HepG2 (cell line): ENCODE data around the gene LINGO3. TPM values are rescaled to one million over a fixed set of nuclear protein-coding genes. Genes with fewer than 3 reads are reported as not detected.
A peak's percentile ranks its signal among the peaks of the same experiment; 100 is the strongest.

Experiments used
- AKNA ChIP-seq: sonication (generic); formaldehyde crosslinking; IDR thresholded peaks from 2 replicates; pipeline ENCODE4 v1.4.0; 2020; ENCODE audit warnings: missing genetic modification reagents, borderline replicate concordance
- BRF2 ChIP-seq: sonication (generic); formaldehyde crosslinking; IDR thresholded peaks from 2 replicates; pipeline ENCODE4 v1.8.1; 2022; ENCODE audit warnings: mild to moderate bottlenecking, missing genetic modification reagents
- CBX2 ChIP-seq, 2 experiments: fragments of 200-600 bp in 1 of 2; sonication (generic); formaldehyde crosslinking in 1 of 2; IDR thresholded peaks; 2 replicates each; pipeline versions ENCODE4 v1.7.0 to v1.8.1; 2018 to 2022; ENCODE audit warnings: low read depth in 2 of 2, low read length in 1 of 2, mild to moderate bottlenecking in 1 of 2, missing genetic modification reagents in 1 of 2
- EZH2 ChIP-seq: conservative IDR thresholded peaks from 2 replicates; pipeline ENCODE4 v1.6.1; 2012; ENCODE audit warnings: mild to moderate bottlenecking, low read depth, low read length, moderate library complexity
- KAT7 ChIP-seq: IDR thresholded peaks from 2 replicates; pipeline ENCODE4 v1.6.1; 2018; ENCODE audit warnings: borderline replicate concordance, missing compliant biosample characterization
- KAT8 ChIP-seq: IDR thresholded peaks from 2 replicates; pipeline ENCODE4 v1.6.1; 2016; ENCODE audit warnings: missing genetic modification reagents, missing compliant biosample characterization
- MEIS1 ChIP-seq: sonication (generic); formaldehyde crosslinking; IDR thresholded peaks from 2 replicates; pipeline ENCODE4 v1.9.0; 2021; ENCODE audit warnings: mild to moderate bottlenecking, missing genetic modification reagents, moderate library complexity, borderline replicate concordance
- MZF1 ChIP-seq: sonication (generic); formaldehyde crosslinking; IDR thresholded peaks from 2 replicates; pipeline ENCODE4 v1.8.1; 2023; ENCODE audit warnings: mild to moderate bottlenecking, missing genetic modification reagents, borderline replicate concordance
- NFKB2 ChIP-seq: sonication (generic); formaldehyde crosslinking; IDR thresholded peaks from 2 replicates; pipeline ENCODE4 v1.4.0; 2020; ENCODE audit warnings: missing genetic modification reagents, borderline replicate concordance
- NPAS2 ChIP-seq: sonication (generic); formaldehyde crosslinking; IDR thresholded peaks from 2 replicates; pipeline ENCODE4 v1.8.0; 2022; ENCODE audit warnings: mild to moderate bottlenecking, missing genetic modification reagents, borderline replicate concordance
- POLR2A ChIP-seq, 2 experiments: IDR thresholded peaks; 2 replicates each; pipeline ENCODE4 v1.6.1; 2011; ENCODE audit warnings: low read depth in 2 of 2, low read length in 2 of 2, mild to moderate bottlenecking in 1 of 2, moderate library complexity in 1 of 2; ENCODE audit not compliant: insufficient read depth in 1 of 2
- RBFOX2 ChIP-seq: fragments of 200-400 bp; formaldehyde crosslinking; IDR thresholded peaks from 2 replicates; pipeline ENCODE4 v1.6.1; 2017; ENCODE audit warnings: low read depth, mild to moderate bottlenecking, low read length
- RNF219 ChIP-seq: sonication (generic); formaldehyde crosslinking; IDR thresholded peaks from 2 replicates; pipeline ENCODE4 v1.5.0; 2020; ENCODE audit warnings: mild to moderate bottlenecking, missing genetic modification reagents
- SNAI1 ChIP-seq: sonication (generic); formaldehyde crosslinking; IDR thresholded peaks from 2 replicates; pipeline ENCODE4 v1.5.0; 2020; ENCODE audit warnings: mild to moderate bottlenecking, missing genetic modification reagents, borderline replicate concordance
- SOX5 ChIP-seq: IDR thresholded peaks from 2 replicates; pipeline ENCODE4 v1.6.1; 2016; ENCODE audit warnings: borderline replicate concordance
- ZFP41 ChIP-seq: sonication (generic); formaldehyde crosslinking; IDR thresholded peaks from 2 replicates; pipeline ENCODE4 v1.4.0; 2020; ENCODE audit warnings: mild to moderate bottlenecking, missing genetic modification reagents, borderline replicate concordance
- ZKSCAN5 ChIP-seq: sonication (generic); formaldehyde crosslinking; IDR thresholded peaks from 2 replicates; pipeline ENCODE4 v1.5.1; 2020; ENCODE audit warnings: mild to moderate bottlenecking, missing genetic modification reagents
- ZNF564 ChIP-seq: sonication (generic); formaldehyde crosslinking; IDR thresholded peaks from 2 replicates; pipeline ENCODE4 v1.8.1; 2023; ENCODE audit warnings: mild to moderate bottlenecking, missing genetic modification reagents
- ZNF670 ChIP-seq: sonication (generic); formaldehyde crosslinking; IDR thresholded peaks from 2 replicates; pipeline ENCODE4 v1.8.0; 2022; ENCODE audit warnings: mild to moderate bottlenecking, missing genetic modification reagents, borderline replicate concordance
- ZNF784 ChIP-seq: sonication (generic); formaldehyde crosslinking; IDR thresholded peaks from 2 replicates; pipeline ENCODE4 v1.5.1; 2020; ENCODE audit warnings: missing genetic modification reagents, mild to moderate bottlenecking, borderline replicate concordance
- polyA plus RNA-seq, 8 experiments: library from polyadenylated mRNA; depleted of rRNA in 3 of 8; stranded (reverse) in 7 of 8; unstranded in 1 of 8; fragments of >200 nt; fragmentation: Illumina TruSeq in 4 of 8; extraction: Trizol in 4 of 8; gene quantifications; 2 replicates each; pipeline versions ENCODE4 v1.2.1 to v1.2.3, GENCODE V29; 2011 to 2016; ENCODE audit warnings: low read depth in 4 of 8, missing spikeins in 1 of 8, mixed read lengths in 1 of 8; ENCODE audit not compliant: insufficient read depth in 1 of 8
- total RNA-seq, 5 experiments: library from RNA; depleted of rRNA; stranded (reverse); fragments of >200 nt; fragmentation: Illumina TruSeq; extraction: Trizol; gene quantifications; 2 replicates each; pipeline ENCODE4 v1.2.3, GENCODE V29; 2016; ENCODE audit warnings: low read depth in 1 of 5

Gene LINGO3
- total and polyA plus RNA-seq, 2 of the 13 experiments (the other 11 are each of a cell fraction or from before 2014, with no cell fraction given): not detected

GRCh38 chr19:2273356-2274184, 34.4 kb downstream of the LINGO3 start (continued):
- TF ChIP-seq RNF219 (CRISPR knock-in tag): no peak
- TF ChIP-seq KAT7 (CRISPR knock-in tag): peak; percentile 79; the same call in 1 of the 2 replicates
- 0 out of 2 replicates have a peak, but pooled peaks have one; percentile 32 for TF ChIP-seq ZFP41
- peak; percentile 87 for TF ChIP-seq KAT8
- TF ChIP-seq RBFOX2: peak; percentile 96
- no peak for TF ChIP-seq ZKSCAN5 (CRISPR knock-in tag)
- no peak for TF ChIP-seq NPAS2
- TF ChIP-seq SOX5: peak; percentile 65
- peak in 1 of 2 experiments; percentile 65; a peak in 2 of 4 replicates for TF ChIP-seq POLR2A (IDR thresholded peaks at IDR 0.05; ENCODE audit: insufficient read depth in 1 of 2, low read depth in 2 of 2, low read length in 2 of 2)
- no peak for TF ChIP-seq SNAI1 (CRISPR knock-in tag)
- no peak for TF ChIP-seq EZH2
- TF ChIP-seq ZNF670 (CRISPR knock-in tag): peak; percentile 64; the same call in 1 of the 2 replicates
- no peak for TF ChIP-seq AKNA (CRISPR knock-in tag)
- TF ChIP-seq ZNF564: peak; percentile 60
- TF ChIP-seq MEIS1: no peak
- TF ChIP-seq NFKB2: peak; percentile 74; the same call in 1 of the 2 replicates
- no peak for TF ChIP-seq MZF1 (CRISPR knock-in tag)
- TF ChIP-seq ZNF784 (CRISPR knock-in tag): peak; percentile 48; the same call in 1 of the 2 replicates
- no peak for TF ChIP-seq CBX2 (IDR thresholded peaks at IDR 0.05; ENCODE audit: low read depth, low read length)
- no peak for TF ChIP-seq CBX2 (CRISPR knock-in tag; IDR thresholded peaks at IDR 0.05; ENCODE audit: low read depth)
- TF ChIP-seq BRF2 (CRISPR knock-in tag): no peak
